Right lobe of liver (tissue), 6 donors: ENCODE data around the gene TNS3. TPM values are rescaled to one million over a fixed set of nuclear protein-coding genes. Genes with fewer than 3 reads are reported as not detected.

Experiments
- ATAC-seq, 4 donors: fragments of 200-7000 bp; cut with Tn5 transposase; one replicate each; pipeline ENCODE4 v1.9.1; 2020; ENCODE audit warnings: mild to moderate bottlenecking in 4 of 4, moderate library complexity in 4 of 4
- DNase-seq, 3 donors: peaks; one replicate each; pipeline ENCODE4 v3.0.0-alpha.2; 2020
- H3K27ac ChIP-seq, 3 donors: fragments of 200-600 bp; one replicate each; pipeline ENCODE4 v1.8.0; 2022
- H3K27me3 ChIP-seq, 2 donors: fragments of 200-600 bp; one replicate each; pipeline ENCODE4 v1.8.0; 2022
- H3K36me3 ChIP-seq, 4 donors: fragments of 200-600 bp; sonication (generic) in 1 of 4; one replicate each; pipeline versions ENCODE4 v1.5.1 to v1.8.0; 2017 to 2022; ENCODE audit warnings: control low read depth in 1 of 4
- H3K4me1 ChIP-seq, 4 donors: fragments of 200-600 bp; sonication (generic) in 1 of 4; one replicate each; pipeline versions ENCODE4 v1.5.1 to v1.8.0; 2017 to 2022; ENCODE audit warnings: control low read depth in 1 of 4
- H3K4me3 ChIP-seq, 3 donors: fragments of 200-600 bp; one replicate each; pipeline ENCODE4 v1.8.0; 2022
- H3K9me3 ChIP-seq, 4 donors: fragments of 200-600 bp; sonication (generic) in 1 of 4; one replicate each; pipeline versions ENCODE4 v1.5.1 to v1.8.0; 2017 to 2022; ENCODE audit warnings: control low read depth in 1 of 4
- POLR2A ChIP-seq: fragments of 450-650 bp; IDR thresholded peaks from one replicate; pipeline ENCODE4 v1.6.1; 2017; ENCODE audit warnings: antibody characterized with exemption, mild to moderate bottlenecking
- WGBS: methylation state at CpG from one replicate; pipeline ENCODE4 v1.1.6; 2018; ENCODE audit warnings: low coverage, low lambda C conversion rate; ENCODE audit not compliant: insufficient coverage; ENCODE audit errors: missing lambda C conversion rate; 5-methylcytosine and 5-hydroxymethylcytosine counted together
- intact Hi-C, 2 donors: fragments of 100-400 bp; cut with DNase I; formaldehyde crosslinking; loops; one replicate each; pipeline versions ENCODE4 v1.11.2 to v1.14.1; 2022
- total RNA-seq, 6 experiments: library from RNA; depleted of rRNA in 2 of 6; stranded (reverse); fragments of >200 nt in 2 of 6; fragmentation: NEBNext Ultra II Directional in 3 of 6; extraction: Animal tissue kit (Norgen Biotek cat#: 25700) in 3 of 6; gene quantifications; one replicate each; pipeline versions ENCODE4 v1.1.0 to v1.2.4, GENCODE V29; 2016 to 2023
- TF ChIP-seq, protein P1 (sequence below), 4 donors: fragments of 200-600 bp in 3 of 4; fragments of 450-650 bp in 1 of 4; IDR thresholded peaks; one replicate each; pipeline versions ENCODE4 v1.5.1 to v1.8.0; 2016 to 2022; ENCODE audit warnings: antibody characterized with exemption in 4 of 4, mild to moderate bottlenecking in 2 of 4
- donor health status: DM: no; HTN: yes; CAD: no.
- donor health status: DM: no; HTN: no; CAD: no.
- donor health status: DM: no; HTN: no; CAD: no.
- donor health status: DM: no; HTN: yes; CAD: no.
- donor health status: DM: no; HTN: yes; CAD: no.

TNS3 gene
- total RNA-seq, 6 experiments from 2014 or later, result 51.2 to 95.0 (median 58.4) TPM

GRCh38 chr7:47490501-47491265 lies 91.2 kb downstream of the TNS3 start:
- H3K9me3 ChIP-seq, result no peaks in the 10 kb centered on the region
- TF ChIP-seq, protein P1, sequence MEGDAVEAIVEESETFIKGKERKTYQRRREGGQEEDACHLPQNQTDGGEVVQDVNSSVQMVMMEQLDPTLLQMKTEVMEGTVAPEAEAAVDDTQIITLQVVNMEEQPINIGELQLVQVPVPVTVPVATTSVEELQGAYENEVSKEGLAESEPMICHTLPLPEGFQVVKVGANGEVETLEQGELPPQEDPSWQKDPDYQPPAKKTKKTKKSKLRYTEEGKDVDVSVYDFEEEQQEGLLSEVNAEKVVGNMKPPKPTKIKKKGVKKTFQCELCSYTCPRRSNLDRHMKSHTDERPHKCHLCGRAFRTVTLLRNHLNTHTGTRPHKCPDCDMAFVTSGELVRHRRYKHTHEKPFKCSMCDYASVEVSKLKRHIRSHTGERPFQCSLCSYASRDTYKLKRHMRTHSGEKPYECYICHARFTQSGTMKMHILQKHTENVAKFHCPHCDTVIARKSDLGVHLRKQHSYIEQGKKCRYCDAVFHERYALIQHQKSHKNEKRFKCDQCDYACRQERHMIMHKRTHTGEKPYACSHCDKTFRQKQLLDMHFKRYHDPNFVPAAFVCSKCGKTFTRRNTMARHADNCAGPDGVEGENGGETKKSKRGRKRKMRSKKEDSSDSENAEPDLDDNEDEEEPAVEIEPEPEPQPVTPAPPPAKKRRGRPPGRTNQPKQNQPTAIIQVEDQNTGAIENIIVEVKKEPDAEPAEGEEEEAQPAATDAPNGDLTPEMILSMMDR (IDR thresholded peaks at IDR 0.05), result no peak
- intact Hi-C loops, result no loop called here
- no peaks in the 10 kb centered on the region for H3K36me3 ChIP-seq
- no peaks in the 10 kb centered on the region for H3K27me3 ChIP-seq
- WGBS, result 71% methylated on average over 12 of the region's 24 CpGs
- ATAC-seq (no peak), DNase-seq (no peak)
- no peak overlapping the region for H3K4me3 ChIP-seq
- H3K27ac ChIP-seq, result no peak overlapping the region
- peaks cover 0 to 12% (median 3%) of the 10 kb centered on the region in 4 donors for H3K4me1 ChIP-seq

DNA sequence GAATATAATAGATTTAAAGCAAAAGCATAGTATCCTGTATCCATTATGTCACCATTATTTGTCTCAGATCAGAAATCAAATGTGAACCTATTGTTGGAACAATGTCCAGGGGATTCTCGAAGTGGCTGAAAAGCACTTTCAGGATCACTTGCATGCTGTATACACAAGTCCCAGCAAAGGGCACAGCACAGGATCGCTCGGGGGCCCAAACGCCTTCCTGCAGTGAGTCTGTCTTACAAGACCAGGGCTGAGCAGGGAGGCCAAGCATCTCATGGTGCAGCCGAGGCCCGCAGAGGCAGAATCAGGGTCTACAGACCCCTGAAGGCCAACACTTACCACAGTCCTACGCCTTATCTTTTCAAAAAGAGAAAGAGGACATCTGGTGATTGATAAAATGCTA lies 92.3 kb downstream of the TNS3 start:
- DNase-seq, result no peak
- no peak for ATAC-seq
- TF ChIP-seq, protein P1 (IDR thresholded peaks at IDR 0.05), result no peak
- no peak for TF ChIP-seq POLR2A
- Histone ChIP-seq H3K4me1 (peaks cover 0 to 23% (median 11%) of the 10 kb centered on the region in 4 donors), H3K4me3 (no peak overlapping the region), H3K9me3 (no peaks in the 10 kb centered on the region), H3K27me3 (no peaks in the 10 kb centered on the region), H3K36me3 (no peaks in the 10 kb centered on the region), H3K27ac (peak overlapping the region in 2 of 3 donors; percentile 8 to 11)
- intact Hi-C loops, result no loop called here
- WGBS, result 71% methylated on average over 6 of the region's 7 CpGs

DNA sequence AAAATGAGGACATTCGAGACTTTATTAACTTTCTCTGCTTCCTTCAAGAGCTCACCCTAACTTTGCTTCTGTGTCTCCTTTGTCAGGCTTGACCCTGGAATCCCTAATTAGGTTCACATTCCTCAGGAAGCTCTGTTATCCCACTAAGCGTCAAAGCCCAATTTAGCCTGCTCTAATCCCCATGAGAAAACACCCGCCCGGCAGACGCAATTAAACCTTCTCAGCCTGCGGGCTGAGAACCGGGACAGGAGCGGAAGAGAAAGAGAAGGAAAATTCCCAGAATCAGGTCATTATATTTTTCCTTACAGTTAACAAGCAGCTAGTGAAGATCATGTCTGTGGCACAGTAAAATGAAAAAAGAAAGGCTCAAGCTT lies 93.0 kb downstream of the TNS3 start:
- no peaks in the 10 kb centered on the region for H3K27me3 ChIP-seq
- no peaks in the 10 kb centered on the region for H3K36me3 ChIP-seq
- TF ChIP-seq POLR2A, result no peak
- TF ChIP-seq, protein P1 (IDR thresholded peaks at IDR 0.05), result no peak
- intact Hi-C loops, result no loop called here
- DNase-seq (no peak), ATAC-seq (no peak)
- H3K27ac ChIP-seq, result peak overlapping the region in 2 of 3 donors; percentile 11 to 36
- WGBS, result 58% methylated on average over 7 of the region's 8 CpGs
- peaks cover 0 to 29% (median 14%) of the 10 kb centered on the region in 4 donors for H3K4me1 ChIP-seq
- no peak overlapping the region for H3K4me3 ChIP-seq
- no peaks in the 10 kb centered on the region for H3K9me3 ChIP-seq

DNA sequence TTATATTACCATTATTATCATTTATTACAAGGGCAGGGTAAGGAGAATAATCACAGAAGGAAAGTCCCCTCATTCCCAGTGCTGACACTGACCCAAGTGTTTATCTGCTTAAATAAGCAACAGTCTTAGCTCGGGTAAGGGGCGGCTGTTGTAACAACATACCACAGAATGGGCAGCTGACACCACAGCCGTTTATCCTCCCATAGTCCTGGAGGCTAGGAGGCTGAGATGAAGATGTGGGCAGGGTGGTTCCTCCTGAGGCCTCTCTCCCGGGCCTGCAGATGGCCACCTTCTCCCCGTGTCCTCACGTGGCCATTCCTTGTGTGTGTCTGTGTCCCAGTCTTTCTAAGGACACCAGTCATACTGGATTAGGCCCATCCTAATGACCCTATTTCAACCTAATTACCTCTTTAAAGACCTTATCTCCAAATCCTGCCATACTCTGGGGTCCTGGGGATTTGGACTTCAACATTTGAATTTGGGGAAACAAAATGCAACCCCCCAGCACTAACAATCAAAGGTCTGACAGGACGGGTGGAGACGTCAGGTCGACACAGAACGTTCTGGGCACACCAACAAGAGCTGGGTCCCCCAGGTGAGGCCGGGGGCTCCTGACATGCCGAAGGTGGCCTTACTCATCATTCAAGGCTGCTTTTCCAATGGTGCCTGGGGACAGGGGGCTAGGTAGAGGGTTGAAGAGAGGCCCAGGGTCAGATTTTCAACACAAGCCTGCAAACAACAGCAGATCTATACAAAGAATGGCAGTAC lies 93.5 kb downstream of the TNS3 start:
- Histone ChIP-seq H3K27ac (peak overlapping the region in 2 of 3 donors; percentile 36 to 39), H3K36me3 (no peaks in the 10 kb centered on the region), H3K27me3 (no peaks in the 10 kb centered on the region), H3K4me1 (peaks cover 0 to 30% (median 18%) of the 10 kb centered on the region in 4 donors), H3K4me3 (no peak overlapping the region), H3K9me3 (no peaks in the 10 kb centered on the region)
- 75% methylated on average over 8 of the region's 12 CpGs for WGBS
- intact Hi-C loops, result no loop called here
- TF ChIP-seq, protein P1 (IDR thresholded peaks at IDR 0.05), result no peak
- no peak for TF ChIP-seq POLR2A
- no peak for DNase-seq
- no peak for ATAC-seq
